Left cardiac atrium (tissue), 4 donors: ENCODE results near the gene IDI2. TPM values are rescaled to one million over a fixed set of nuclear protein-coding genes. Genes with fewer than 3 reads are reported as not detected.
A peak's percentile ranks its signal among the peaks of the same experiment; 100 is the strongest.
"Not testable (repeated sequence)": the region's sequence is repeated elsewhere in the genome, so short reads cannot be mapped to it uniquely, and the experiment has no call there.

Experiments
- ATAC-seq, 2 donors: fragments of 200-7000 bp; cut with Tn5 transposase; one replicate each; pipeline ENCODE4 v1.9.1; 2020; ENCODE audit warnings: mild to moderate bottlenecking in 2 of 2, moderate library complexity in 2 of 2
- DNase-seq: peaks from one replicate; pipeline ENCODE4 v3.0.0-alpha.2; 2020
- intact Hi-C, 2 donors: fragments of 100-400 bp; cut with DNase I; formaldehyde crosslinking; loops; one replicate each; pipeline versions ENCODE4 v1.14.1 to v1.15.1; 2022 to 2023
- long read RNA-seq: library from polyadenylated mRNA; unstranded; transcript quantifications from one replicate; pipeline ENCODE4 v2.0.0, GENCODE V29; 2021
- total RNA-seq, 2 donors: library from RNA; stranded (reverse); fragmentation: NEBNext Ultra II Directional; extraction: Animal tissue kit (Norgen Biotek cat#: 25700); gene quantifications; one replicate each; pipeline ENCODE4 v1.2.1, GENCODE V29; 2021
- donor health status: DM: no; HTN: yes; CAD: no.
- donor health status: DM: no; HTN: yes; CAD: no; lungs with severe emphysema.
- donor health status: DM: yes; HTN: yes; CAD: no.
- donor health status: Dilated cardiomyopathy.

The IDI2 gene
- total RNA-seq: not detected
- long read RNA-seq: 0 reads

DNA sequence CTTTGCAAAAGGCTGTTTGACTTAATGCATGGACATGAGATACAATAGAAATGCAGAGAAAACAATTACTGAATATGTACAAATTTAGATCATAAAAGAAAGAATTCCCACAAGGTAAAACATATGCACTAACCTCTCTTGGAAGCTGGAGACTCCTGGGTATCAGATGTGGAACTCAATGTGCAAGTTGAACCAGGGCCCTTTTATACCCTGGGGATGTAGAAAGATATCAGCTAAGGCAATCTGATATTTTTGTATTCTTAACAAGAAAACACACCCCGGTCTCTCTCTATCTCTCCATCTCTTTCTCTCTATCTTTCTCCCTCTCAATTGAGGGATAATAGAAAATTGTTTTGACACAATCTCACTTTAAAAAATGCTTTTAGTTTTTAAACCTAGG, at the start of gene IDI2:
TSS of gene IDI2 (minus strand) at position 177 of the 400 bp plus-strand sequence. CDS start 1,136 bp downstream, outside the sequence.
- intact Hi-C loops: no loop called here
- DNase-seq: no peak
- ATAC-seq: no peak

DNA sequence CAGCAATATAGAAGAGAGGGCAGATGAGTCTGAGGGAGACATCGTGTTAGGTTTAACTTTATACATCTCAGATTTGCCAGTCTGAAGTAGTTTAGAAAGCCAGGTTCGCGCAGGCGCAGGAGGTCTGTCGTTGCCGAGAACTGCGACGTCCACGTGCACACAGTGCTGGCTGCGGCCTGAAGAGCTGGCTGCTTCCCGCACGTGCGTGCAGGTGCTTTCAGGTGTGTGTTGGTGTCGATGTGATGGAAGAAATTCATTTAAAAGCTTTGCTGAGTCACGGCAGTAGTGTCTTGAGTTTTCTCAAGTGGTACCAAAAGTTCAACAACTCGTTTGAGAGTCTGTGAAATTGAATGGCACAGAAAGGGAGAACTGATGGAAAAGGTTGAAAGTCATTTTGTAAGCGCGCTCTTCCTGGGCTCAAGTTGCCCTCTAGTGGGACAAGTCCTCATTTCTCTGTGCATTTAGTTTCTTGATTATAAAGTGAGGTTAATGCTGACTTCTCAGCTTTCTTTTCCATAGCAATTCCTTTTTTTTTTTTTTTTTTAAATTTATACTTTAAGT, 49.2 kb upstream of the IDI2 start:
- ATAC-seq: peak in 1 of 2 donors; percentile 27
- DNase-seq: no peak

DNA sequence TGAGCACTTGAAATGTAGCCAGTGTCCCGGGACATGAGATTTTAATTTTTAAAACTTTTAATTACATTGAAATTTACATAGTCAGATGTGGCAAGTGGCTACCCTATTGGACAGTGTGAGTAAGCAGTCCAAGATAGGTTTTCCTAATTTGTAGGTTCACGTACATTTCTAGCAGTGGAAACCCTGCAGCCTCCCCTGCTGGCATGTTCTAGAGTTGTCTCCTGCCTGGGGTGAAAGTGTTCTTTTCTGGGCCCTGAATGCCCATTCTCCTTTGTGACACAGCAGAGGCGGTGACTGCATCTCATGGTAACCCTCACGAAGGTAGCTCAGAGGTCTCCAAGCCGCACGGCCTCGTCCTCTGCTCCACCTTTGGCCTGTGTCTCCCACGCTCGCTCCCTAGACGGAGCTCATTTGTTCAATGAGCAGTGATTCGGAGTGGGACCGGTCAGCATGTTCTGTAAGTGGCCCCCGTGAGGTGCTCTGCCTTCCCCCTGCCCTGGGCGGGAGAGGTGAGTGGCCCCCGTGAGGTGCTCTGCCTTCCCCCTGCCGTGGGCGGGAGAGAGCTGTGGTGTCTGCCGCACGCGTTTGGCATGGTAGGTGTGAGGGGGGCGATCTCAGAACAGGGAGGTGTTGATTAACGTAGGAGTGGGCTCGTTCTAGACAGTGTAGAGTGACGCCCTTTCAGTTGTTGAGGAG, 48.5 kb upstream of the IDI2 start:
- intact Hi-C loops: no loop called here
- ATAC-seq: peak in 1 of 2 donors; percentile 15
- no peak for DNase-seq

More for the DNA sequence above, 49.2 kb upstream of the IDI2 start:
- intact Hi-C loops: no loop called here

DNA sequence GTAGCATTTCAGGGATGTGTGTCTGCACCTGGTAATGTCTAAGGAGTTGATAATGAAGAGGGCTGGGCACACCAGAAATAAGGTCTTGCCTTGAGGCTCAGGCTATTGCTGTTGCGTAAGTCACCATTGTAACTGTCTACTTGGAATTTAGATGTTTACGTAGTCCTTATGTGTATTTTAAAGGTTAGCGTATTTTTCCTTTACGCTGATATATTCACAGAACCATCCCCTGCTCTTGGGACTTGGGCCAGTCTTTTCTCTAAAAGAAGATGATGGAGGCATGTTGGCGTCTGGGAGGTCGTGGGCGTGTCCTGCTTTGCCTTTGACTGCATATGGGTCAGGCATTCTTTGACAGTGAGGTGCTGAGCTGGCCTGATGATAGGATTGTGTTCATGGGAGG, 45.3 kb upstream of the IDI2 start:
- peak in 1 of 2 donors; percentile 76 for ATAC-seq
- intact Hi-C loops: no loop called here
- DNase-seq: no peak

DNA sequence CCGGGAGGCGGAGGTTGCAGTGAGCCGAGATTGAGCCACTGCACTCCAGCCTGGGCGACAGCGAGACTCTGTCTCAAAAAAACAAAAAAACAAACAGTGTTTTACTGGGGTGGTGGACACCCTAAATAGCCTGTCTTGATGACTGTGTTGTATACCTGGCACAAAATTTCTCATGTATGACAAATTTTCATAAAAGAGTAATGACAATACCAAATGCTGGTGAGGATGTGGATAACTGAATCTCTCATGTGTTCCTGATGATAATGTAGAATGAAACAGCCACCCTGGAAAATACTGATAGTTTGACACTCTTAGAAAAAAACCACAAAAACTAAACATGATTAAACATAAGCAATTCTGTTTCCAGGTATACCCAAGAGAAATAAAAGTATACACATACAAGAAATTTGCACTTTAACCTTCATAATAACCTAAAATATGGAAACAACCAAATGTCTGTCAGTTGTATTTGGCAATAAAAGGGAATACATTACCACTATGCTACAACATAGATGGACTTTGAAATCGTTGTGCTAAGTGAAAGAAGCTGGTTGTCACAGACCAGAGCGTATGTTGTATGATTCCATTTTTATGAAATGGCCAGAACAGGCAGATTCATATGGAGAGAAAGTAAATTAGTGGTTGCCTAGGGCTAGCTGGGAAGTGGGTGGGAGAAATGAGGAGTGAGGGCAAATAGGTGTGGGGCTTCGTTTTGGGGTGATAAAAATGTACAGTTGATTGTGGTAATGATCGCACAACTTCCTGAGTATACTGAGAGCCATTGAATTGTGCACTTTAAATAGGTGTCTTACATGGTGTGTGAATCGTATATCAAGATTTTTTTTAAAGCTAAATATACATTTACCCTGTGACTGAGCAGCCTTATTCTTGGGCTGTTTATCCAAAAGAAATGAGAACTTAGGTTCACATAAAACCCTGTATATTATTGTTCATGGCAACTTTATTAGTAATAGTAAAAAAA, 43.0 kb upstream of the IDI2 start:
- ATAC-seq: no peak
- intact Hi-C loops: no loop called here
- DNase-seq: no peak

DNA sequence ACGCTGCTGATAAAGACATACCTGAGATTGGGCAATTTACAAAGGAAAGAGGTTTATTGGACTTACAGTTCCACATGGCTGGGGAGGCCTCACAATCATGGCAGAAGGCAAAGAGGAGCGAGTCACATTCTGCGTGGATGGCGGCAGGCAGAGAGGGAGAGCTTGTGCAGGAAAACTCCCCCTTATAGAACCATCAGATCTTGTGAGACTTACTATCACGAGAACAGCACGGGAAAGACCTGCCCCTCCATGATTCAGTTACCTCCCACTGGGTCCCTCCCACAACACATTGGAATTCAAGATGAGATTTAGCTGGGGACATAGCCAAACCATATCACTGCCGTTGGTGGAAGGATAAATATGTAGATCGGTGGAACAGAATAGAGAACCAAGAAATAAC, 41.1 kb upstream of the IDI2 start:
- intact Hi-C loops, ATAC-seq, DNase-seq: not testable (repeated sequence)

DNA sequence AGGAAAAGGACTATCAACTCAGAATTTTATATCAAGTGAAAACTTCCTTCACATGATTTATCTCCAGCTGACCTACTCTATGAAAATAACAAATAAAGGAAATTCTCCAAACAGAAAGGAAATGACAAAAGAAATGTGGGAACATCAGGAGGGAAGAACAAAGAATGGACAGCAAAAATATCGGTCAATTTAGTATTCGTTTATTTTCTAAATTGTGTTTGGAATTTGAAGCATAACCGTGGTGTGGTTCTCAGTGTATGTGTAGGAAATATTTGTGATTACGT, 39.2 kb upstream of the IDI2 start:
- ATAC-seq (no peak), DNase-seq (no peak)
- intact Hi-C loops: no loop called here

DNA sequence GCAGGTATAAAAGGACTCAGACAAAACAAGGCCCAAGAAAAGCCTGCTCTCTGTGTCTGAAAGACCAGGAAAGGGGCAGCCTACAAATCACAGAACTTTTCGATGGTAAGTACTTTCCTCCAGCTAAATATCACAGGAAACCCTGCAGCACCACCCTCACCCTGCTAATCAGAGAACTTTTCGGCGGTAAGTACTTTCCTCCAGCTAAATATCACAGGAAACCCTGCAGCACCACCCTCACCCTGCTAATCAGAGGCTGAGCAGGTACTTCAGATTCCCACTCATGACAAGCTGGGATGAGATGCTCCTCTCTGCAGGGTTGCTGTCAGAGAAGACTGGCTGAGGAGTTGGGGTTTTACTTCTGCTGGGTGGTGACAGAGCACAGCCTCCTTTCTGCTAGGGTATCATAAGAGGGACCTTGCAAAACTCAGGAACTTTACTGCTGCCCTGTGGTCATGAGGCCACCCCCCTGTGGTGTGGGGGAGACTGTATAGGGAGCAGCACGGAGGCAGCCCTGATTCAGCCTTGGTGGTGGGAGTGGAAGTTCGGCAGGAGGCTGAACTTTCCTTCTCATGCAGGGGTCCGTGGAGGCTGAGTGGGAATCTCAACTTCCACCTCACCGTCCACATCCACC, 37.7 kb upstream of the IDI2 start:
- DNase-seq: no peak
- ATAC-seq: peak; percentile 25 to 35
- intact Hi-C loops: no loop called here

DNA sequence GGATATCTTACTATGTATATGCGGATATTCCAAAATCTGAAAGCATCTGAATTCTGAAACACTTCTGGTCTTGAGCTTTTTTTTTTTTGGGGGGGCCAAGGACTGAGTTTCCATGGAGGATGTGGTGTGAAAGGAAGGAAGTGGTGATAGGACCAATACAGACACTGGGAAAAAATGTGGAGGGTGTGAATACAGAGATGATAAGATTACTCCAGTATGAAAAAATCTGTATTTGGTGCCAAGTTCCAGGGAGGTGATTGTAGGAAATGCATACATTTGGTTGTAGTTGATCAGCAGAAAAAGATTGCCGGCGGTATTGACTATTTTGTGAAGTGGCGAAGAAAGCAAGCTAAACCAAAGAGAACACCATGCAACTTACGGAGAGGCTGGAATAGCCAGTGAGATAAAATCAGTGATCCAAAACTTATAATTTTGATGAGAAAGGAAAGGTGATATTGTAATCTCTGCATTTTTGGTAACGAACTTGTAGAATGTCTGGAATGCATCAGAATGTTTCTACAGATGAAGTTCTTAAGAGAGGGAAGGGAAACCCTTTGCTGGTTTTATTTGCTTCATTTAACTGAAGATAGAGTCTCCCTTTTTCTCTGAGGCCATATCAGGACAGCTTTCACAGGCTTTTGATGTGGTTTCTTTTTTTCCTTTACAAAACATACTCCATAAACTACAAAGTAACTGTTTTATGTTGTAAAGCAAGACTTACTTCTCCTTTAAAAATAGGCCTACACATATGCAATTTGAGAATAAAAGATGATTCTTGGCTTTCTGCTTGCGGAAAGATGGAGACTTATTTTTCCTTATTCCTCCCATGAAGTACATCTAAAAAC, 36.5 kb upstream of the IDI2 start:
- ATAC-seq (peak in 1 of 2 donors; percentile 52), DNase-seq (no peak)
- intact Hi-C loops: no loop called here

DNA sequence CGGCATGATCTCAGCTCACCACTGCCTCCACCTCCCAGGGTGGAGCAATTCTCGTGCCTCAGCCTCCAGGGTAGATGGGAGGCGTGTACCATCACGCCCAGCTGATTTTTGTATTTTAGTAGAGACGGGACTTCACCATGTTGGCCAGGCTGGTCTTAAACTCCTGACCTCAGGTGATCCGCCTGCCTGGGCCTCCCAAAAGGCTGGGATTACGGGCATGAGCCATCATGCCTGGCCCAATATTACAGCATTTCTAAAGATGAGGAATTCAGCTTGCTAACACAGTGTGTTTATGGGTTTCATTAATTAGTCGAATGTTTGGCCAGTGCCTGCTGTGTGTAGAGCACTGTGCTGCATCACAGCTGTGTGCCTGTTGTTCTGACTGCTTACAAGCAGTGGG, 34.2 kb upstream of the IDI2 start:
- DNase-seq (no peak), ATAC-seq (no peak)
- intact Hi-C loops: no loop called here

DNA sequence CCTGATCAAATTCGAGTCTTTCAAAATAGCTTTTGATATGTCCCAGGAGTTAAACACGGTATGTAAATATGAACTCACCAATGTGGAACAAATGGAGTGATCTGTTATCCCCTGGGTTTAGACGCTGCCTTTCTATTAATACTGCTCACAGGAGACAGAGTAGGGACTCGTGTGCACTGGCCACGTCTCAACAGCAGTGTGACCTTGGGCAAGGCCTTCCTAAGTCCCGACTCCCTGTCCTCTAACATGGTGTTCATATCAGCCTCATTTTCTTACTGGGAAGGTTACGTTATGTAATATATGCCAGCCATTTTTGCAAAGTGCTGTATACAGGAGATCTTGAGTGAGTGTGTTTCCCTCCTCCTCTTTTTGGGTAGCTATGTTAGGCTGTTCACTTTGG, 32.4 kb upstream of the IDI2 start:
- ATAC-seq (no peak), DNase-seq (no peak)
- intact Hi-C loops: no loop called here

DNA sequence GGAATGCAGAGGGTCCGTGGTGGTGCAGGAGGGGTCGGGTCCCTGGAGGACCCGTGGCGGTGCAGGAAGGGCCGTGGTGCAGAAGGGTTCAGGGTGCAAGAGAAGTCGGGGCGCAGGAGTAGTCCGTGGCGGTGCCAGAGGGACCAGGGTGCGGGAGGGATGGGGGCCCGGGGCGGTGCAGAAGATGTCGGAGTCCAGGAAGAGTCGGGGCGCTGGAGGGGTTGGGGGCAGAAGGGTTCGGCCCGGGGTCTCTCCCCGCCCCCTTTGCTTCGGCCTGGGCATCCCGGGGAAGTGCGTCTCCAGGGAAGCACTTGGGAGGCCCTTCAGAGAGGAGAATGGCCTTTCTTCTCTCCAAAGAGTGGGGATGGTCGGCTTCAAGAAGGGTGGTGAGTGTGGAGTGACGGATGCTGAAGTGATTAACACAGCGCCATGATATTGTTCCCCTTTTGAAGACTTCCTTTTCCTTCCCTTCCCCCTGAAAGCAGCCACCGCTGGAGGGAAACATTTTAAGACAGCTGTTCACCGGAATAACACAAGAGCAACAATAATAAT, 31.5 kb upstream of the IDI2 start:
- intact Hi-C loops: no loop called here
- ATAC-seq (peak; percentile 11 to 14), DNase-seq (no peak)

DNA sequence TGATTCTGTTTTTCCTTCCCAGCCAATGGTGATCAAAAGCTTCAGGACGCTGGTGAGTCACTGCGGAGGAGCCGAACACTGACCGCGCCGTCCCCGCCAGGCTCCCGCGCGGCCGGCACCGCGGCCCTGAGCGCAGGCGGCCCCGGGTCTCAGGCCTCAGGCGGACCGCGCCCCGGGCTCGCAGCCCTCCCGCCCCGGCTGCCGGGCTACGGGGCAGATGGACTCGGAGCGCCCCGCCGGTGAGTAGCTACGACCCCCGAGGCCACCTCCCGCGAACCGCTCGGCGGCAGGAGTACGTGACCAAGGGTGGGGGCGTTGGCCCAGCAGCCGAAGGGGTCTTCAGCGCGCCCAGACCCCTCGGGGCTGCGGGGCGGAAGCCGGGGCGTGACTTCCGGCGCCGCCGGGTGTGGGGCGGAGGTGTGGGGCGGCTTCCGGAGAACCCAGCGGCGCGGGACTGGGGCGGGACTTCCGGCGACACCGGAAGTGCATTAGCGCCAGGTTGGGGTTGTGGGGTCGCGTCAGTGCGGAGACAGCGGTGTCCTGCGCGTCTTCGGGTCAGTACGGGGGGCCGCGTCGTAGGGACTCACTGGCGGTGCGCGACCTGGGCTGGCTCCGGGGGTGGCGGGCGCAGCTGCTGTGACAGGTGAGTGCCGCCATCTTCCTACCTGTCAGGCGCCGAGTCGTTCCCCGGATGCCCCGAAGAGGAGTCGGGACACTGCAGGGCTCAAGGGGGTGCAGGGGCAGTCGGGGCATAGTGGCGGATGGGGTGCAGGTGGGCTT, 30.9 kb upstream of the IDI2 start, which contains the start of gene WDR37:
TSS of gene WDR37 (plus strand) at position 60 of the 780 bp plus-strand sequence. CDS start 15,771 bp downstream, outside the sequence.
- intact Hi-C loops: no loop called here
- ATAC-seq (peak; percentile 98), DNase-seq (peak; percentile 92)

DNA sequence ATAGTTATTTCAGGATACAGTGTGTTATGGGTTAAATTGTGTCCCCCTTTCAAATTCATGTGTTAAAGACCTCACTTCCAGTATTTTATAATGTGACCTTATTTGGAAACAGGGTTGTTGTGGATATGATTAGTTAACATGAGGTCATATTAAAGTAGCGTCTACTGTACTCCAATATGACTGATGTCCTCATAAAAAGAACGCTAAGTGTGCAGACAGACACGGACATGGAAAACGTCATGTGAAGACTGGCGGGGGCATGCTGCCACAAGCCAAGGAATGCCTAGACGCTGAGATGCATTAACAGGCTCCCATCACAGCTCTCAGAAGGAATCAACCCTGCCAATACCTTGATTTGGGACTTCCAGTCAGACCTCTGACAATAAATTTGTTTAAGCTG, 29.0 kb upstream of the IDI2 start:
- DNase-seq (no peak), ATAC-seq (no peak)
- intact Hi-C loops: no loop called here

DNA sequence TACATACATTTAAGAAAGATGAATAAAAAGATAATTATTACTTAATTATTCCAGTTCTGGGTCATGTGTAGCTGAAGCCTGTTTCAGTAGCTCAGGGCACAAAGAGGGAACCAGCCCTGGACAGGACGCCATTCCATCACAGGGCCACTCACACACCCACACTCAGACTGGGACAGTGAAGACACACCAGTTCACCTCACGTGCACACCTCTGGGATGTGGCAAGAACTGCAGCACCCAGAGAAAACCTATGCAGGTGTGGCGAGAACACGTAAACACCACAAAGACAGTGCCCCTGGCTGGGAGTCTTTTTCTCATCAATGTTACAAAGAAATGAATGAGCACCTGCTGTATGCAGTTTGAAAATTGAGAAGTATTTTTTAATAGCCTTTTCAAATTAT, 24.9 kb upstream of the IDI2 start:
- ATAC-seq (no peak), DNase-seq (no peak)
- intact Hi-C loops: no loop called here

DNA sequence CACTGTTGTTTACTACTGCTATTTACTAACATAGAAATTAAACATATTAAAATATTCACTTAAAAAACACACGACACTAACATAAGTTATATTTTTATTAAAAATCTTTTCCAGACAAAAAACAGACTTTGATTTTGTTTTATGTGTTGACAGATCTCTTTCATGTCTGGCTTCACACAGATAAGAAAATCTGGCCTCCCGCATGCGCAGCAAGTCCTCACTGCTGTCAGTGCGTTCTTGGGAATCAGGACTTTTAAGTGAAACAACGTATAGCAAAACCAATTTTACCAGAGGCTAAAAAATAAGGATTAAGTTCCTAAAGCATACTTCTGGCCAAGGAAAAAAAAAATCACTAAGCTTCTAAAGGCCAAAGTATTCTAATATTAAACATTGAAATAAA, 24.5 kb upstream of the IDI2 start:
- no peak for DNase-seq
- intact Hi-C loops: no loop called here
- no peak for ATAC-seq

DNA sequence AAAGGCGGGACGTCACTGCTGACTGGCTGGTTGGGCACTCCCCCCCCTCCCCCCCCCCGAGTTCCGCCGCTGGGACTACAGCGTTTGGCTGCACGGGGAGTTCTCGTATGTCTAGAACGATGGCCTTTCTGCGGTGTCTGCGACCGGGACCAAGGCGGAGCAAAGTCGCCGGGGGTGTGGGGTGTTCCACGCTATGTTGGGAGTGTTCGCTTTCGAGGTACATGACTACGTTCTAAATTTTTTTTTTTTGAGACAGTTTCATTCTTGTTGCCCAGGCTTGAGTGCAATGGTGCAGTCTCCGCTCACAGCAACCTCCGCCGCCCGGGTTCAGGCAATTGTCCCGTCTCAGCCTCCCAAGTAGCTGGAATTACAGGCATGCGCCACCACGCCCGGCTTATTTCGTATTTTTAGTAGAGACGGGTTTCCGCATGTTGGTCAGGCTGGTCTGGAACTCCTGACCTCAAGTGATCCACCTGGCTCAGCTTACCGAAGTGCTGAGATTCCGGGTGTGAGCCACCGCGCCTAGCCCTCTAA, 23.8 kb upstream of the IDI2 start:
- ATAC-seq (no peak), DNase-seq (no peak)
- intact Hi-C loops: no loop called here
